ENCODE measurements around the gene FSTL4. TPM values are rescaled to one million over a fixed set of nuclear protein-coding genes. Genes with fewer than 3 reads are reported as not detected.

The FSTL4 gene
- total and polyA plus RNA-seq, 2 donors (not counting 1 experiment from before 2014, with no cell fraction given): 0.31 to 6.7 TPM

DNA sequence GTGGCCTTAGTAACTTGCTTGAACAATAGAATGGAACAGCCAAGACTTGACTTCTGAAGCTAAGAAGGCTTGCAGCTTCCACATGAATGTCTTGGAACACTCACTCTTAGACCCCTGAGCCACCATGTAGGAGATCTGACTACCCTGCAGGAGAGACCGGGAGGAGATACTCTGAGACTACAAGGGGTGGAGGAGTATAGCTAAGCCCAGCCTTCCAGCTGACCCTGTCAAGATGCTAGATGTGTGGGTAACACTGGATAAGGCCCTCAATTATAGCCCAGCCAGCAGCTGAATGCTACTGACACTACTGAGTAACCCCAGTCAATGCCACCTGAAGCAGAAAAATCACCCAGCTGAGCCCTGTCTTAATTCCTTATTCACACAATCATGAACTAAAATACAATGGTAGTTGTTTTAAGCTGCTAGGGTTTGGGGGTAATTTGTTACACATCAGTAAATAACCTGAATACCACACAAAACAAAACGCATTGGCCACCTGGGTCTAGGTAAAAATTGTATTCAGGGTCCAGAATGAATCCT lies 180.9 kb downstream of the FSTL4 start:
- H3K4me2 ChIP-seq (replicated peaks; ENCODE audit: low read depth, low read length, poor library complexity, severe bottlenecking): no peak overlapping the region
- ATAC-seq (ENCODE audit: low read depth): no peak
- no CpG with 5 or more reads among the region's 2 CpGs for WGBS (ENCODE audit: insufficient coverage)
- H3K4me1 ChIP-seq (ENCODE audit: control insufficient read depth in 2 of 2, insufficient read depth in 2 of 2, low read length in 2 of 2): peaks cover 7 to 8% of the 10 kb centered on the region in 2 donors
- ChIA-PET POLR2A (no interaction called here), CTCF (interaction anchor here (4.9 kb wide), 1 partner anchor 7 kb away, joined by 26 read pairs; no protein-coding TSS in a partner anchor)
- Mint-ChIP-seq H3K4me3 (no peak overlapping the region), H3K27me3 (peaks cover 6% of the 10 kb centered on the region), H3K9me3 (ENCODE audit: insufficient read depth) (no peaks in the 10 kb centered on the region), H3K4me1 (peaks cover 6% of the 10 kb centered on the region), H3K27ac (no peak overlapping the region)
- H2AFZ ChIP-seq (ENCODE audit: insufficient read depth, low read depth, low read length, poor library complexity, severe bottlenecking): no peak overlapping the region
- no peaks in the 10 kb centered on the region for H3K27me3 ChIP-seq (replicated peaks in 1 of 4; ENCODE audit: control extremely low read depth in 1 of 4, control insufficient read depth in 3 of 4, insufficient read depth in 4 of 4, low read length in 3 of 4)
- DNase-seq: no peak
- H4K20me1 ChIP-seq (ENCODE audit: control insufficient read depth, insufficient read depth, low read length, poor library complexity, severe bottlenecking): no peaks in the 10 kb centered on the region
- H3K36me3 ChIP-seq (replicated peaks in 1 of 2; ENCODE audit: control extremely low read depth in 1 of 2, control insufficient read depth in 1 of 2, extremely low read depth in 1 of 2, insufficient read depth in 2 of 2, low read length in 1 of 2): no peaks in the 10 kb centered on the region
- no peak overlapping the region for H3K4me3 ChIP-seq (ENCODE audit: control extremely low read depth in 1 of 5, extremely low read depth in 1 of 5, insufficient read depth in 1 of 5, low read depth in 2 of 5, low read length in 4 of 5)
- no peak overlapping the region for H3K27ac ChIP-seq (ENCODE audit: low read length in 2 of 2)
- H3K79me2 ChIP-seq (ENCODE audit: control insufficient read depth, insufficient read depth, low read length): no peaks in the 10 kb centered on the region
- intact Hi-C loops (cut with micrococcal nuclease): no loop called here
- H3K9me3 ChIP-seq (ENCODE audit: control extremely low read depth in 1 of 3, control insufficient read depth in 2 of 3, insufficient read depth in 1 of 3, low read length in 2 of 3): no peaks in the 10 kb centered on the region
- no peak for TF ChIP-seq EZH2 (IDR thresholded peaks at IDR 0.05; ENCODE audit: borderline replicate concordance, insufficient read depth, low read depth, low read length, poor library complexity, severe bottlenecking)
- TF ChIP-seq, protein P1, sequence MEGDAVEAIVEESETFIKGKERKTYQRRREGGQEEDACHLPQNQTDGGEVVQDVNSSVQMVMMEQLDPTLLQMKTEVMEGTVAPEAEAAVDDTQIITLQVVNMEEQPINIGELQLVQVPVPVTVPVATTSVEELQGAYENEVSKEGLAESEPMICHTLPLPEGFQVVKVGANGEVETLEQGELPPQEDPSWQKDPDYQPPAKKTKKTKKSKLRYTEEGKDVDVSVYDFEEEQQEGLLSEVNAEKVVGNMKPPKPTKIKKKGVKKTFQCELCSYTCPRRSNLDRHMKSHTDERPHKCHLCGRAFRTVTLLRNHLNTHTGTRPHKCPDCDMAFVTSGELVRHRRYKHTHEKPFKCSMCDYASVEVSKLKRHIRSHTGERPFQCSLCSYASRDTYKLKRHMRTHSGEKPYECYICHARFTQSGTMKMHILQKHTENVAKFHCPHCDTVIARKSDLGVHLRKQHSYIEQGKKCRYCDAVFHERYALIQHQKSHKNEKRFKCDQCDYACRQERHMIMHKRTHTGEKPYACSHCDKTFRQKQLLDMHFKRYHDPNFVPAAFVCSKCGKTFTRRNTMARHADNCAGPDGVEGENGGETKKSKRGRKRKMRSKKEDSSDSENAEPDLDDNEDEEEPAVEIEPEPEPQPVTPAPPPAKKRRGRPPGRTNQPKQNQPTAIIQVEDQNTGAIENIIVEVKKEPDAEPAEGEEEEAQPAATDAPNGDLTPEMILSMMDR (IDR thresholded peaks at IDR 0.05): no peak
- no peak overlapping the region for H3K9ac ChIP-seq (ENCODE audit: low read length)

DNA sequence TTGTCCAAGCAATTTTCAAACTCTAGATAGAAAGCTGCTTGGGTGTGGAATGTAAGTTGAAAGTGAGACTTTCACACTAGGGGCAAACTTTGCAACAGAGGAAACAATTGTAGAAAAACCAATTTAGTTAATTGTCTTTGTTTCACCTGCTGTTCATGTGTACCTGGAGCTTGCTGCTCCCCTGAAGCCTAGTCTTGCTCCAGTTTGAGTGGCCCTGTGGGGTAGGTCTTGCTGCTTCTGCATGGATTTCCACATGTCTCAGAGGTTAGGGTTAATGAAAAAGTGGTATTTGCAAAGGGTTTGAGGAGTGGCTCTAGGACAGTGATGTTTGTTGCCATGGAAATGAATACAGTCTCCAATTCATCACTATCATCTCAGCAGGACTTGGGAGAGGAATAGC lies 182.2 kb downstream of the FSTL4 start:
- H3K27ac Mint-ChIP-seq: no peak overlapping the region
- intact Hi-C loops (cut with micrococcal nuclease): no loop called here
- no peak for DNase-seq
- Histone ChIP-seq H3K9me3 (ENCODE audit: control extremely low read depth in 1 of 3, control insufficient read depth in 2 of 3, insufficient read depth in 1 of 3, low read length in 2 of 3) (no peaks in the 10 kb centered on the region), H3K36me3 (replicated peaks in 1 of 2; ENCODE audit: control extremely low read depth in 1 of 2, control insufficient read depth in 1 of 2, extremely low read depth in 1 of 2, insufficient read depth in 2 of 2, low read length in 1 of 2) (no peaks in the 10 kb centered on the region), H3K4me1 (ENCODE audit: control insufficient read depth in 2 of 2, insufficient read depth in 2 of 2, low read length in 2 of 2) (peaks cover 1 to 7% of the 10 kb centered on the region in 2 donors), H3K27me3 (replicated peaks in 1 of 4; ENCODE audit: control extremely low read depth in 1 of 4, control insufficient read depth in 3 of 4, insufficient read depth in 4 of 4, low read length in 3 of 4) (no peaks in the 10 kb centered on the region), H2AFZ (ENCODE audit: insufficient read depth, low read depth, low read length, poor library complexity, severe bottlenecking) (no peak overlapping the region), H3K9ac (ENCODE audit: low read length) (no peak overlapping the region), H3K27ac (ENCODE audit: low read length in 2 of 2) (no peak overlapping the region), H3K4me3 (ENCODE audit: control extremely low read depth in 1 of 5, extremely low read depth in 1 of 5, insufficient read depth in 1 of 5, low read depth in 2 of 5, low read length in 4 of 5) (no peak overlapping the region), H3K79me2 (ENCODE audit: control insufficient read depth, insufficient read depth, low read length) (no peaks in the 10 kb centered on the region), H3K4me2 (replicated peaks; ENCODE audit: low read depth, low read length, poor library complexity, severe bottlenecking) (no peak overlapping the region), H4K20me1 (ENCODE audit: control insufficient read depth, insufficient read depth, low read length, poor library complexity, severe bottlenecking) (no peaks in the 10 kb centered on the region)
- H3K4me3 Mint-ChIP-seq: no peak overlapping the region
- H3K27me3 Mint-ChIP-seq: peaks cover 12% of the 10 kb centered on the region
- CTCF ChIA-PET: interaction anchor here (1.0 to 1.9 kb wide), 2 partner anchors 10 to 12 kb away, joined by 4 to 6 read pairs; no protein-coding TSS in a partner anchor
- H3K4me1 Mint-ChIP-seq: peaks cover 2% of the 10 kb centered on the region
- no peak for ATAC-seq (ENCODE audit: low read depth)
- POLR2A ChIA-PET: no interaction called here
- TF ChIP-seq, protein P1 (IDR thresholded peaks at IDR 0.05): no peak
- no peak for TF ChIP-seq EZH2 (IDR thresholded peaks at IDR 0.05; ENCODE audit: borderline replicate concordance, insufficient read depth, low read depth, low read length, poor library complexity, severe bottlenecking)
- H3K9me3 Mint-ChIP-seq (ENCODE audit: insufficient read depth): no peaks in the 10 kb centered on the region

All from B cell (primary cell).